GM18867 (cell line): ENCODE results near the gene OCRL.

Experiments
- ATAC-seq: cut with Tn5 transposase; IDR thresholded peaks from one replicate; pipeline ENCODE4 v1.9.1; 2021; ENCODE audit warnings: mild to moderate bottlenecking, moderate library complexity; ENCODE audit not compliant: unreplicated experiment

OCRL gene

DNA sequence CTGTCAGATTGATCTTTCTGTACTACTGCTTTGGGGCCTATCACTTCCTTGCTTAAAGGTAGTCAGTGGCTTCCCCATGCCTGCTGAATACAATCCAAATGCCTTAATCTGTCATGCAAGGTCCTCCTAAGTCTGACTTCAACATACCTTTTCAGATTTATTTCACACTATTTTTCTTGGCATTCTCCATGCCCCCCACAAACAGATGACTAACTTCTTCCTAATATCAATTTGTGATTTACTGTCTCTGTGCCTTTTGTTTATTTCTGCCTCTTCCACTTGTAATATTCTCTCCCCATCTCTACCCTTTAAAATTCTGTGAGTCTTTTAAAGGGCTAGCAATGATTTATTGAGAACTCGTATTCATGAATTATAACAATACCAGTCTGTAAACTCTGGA, 41.8 kb downstream of the OCRL start:
- ATAC-seq, result no peak

DNA sequence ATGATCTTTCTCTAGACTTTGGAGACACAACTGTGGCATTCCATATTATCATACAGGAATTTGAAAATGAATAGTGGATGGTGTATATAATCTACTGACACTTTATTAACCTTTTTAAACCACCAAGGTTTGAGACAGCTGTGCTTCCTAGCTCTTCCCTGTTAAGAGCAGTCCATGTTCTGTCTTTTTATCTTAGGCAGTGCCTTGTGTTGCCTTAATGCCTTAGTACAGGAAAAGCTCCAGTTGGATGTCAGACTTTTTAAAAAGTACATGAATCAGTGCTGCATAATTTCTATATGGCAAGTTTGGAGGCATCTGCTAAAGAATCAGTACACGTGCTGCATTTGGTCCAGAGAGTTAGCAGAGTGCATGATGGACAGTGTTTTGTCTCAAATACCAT, 45.1 kb downstream of the OCRL start:
- ATAC-seq, result no peak

DNA sequence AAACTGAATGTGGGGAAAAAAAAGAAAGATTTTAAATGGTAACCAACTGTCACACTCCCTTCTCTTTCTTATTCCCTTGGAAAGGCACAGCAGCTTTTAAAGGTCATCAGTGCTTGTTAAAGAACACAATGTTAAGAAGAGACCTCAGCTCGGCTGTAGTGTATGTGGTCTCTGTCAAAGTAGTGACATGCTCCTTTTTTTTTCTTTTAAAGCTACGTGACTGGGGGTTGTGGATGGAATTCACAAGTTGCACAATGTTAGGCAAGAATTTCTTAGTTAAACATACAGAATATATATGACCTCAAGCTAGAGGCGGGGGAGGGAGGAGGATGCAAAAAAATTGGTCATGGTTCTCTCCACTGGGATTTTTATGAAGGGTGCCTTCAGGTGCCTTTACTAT, 45.6 kb downstream of the OCRL start:
- no peak for ATAC-seq

DNA sequence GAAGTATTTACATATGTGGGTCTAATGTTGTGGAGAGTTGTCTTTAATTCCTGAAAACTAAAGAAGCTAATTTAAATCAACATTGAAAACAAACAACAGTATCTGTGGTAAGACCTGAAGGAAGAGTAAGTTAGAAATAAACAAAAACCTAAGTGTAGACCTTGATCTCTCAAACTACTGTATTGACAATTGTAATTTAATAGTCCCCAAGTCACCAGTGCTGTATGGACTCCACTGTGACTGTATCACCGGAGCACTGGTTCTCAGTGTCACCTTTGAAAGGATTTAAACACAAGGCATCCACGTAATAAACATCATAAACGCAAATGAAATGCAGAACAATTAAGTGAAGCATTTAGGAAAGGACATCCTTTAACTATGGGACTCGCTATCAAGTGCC, 46.4 kb downstream of the OCRL start:
- ATAC-seq, result no peak

DNA sequence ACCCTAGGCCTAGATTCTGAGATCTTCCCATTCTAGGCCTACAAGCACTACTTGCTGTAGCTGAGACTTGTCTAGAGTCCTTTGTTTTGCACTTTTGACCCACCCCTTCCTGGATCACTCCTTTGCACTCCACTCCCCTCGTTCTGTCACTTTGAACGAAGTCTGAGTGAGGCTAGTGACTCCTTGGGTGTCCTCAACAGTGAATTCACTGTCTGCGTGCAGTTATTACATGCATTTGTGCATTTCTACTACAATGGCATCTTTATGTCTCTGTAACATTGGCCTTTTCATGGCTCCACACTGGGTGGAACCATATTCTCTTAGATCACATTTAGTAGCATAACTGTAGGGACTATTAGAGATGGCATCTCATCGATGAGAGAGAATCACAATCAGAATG, 50.5 kb downstream of the OCRL start:
- ATAC-seq, result no peak

DNA sequence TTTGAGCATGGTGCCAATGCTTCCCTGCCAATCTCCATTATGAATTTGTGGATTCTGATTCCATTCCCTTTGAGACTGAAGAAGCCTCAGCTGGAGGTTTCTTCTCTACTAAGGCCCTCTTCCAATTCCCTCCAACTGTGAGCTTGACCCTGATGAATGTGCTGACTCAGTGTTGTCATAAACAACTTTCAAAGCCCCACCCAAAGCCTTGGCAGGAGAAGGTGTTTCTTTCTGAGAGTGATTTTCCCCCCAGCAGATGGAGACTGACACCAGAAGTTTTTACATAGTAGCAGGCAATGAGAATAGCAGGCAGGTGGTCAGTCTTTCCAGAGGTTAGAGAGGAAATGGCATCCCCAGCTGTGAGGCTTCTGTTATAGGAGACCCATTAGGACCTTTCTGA, 53.1 kb downstream of the OCRL start:
- no peak for ATAC-seq

DNA sequence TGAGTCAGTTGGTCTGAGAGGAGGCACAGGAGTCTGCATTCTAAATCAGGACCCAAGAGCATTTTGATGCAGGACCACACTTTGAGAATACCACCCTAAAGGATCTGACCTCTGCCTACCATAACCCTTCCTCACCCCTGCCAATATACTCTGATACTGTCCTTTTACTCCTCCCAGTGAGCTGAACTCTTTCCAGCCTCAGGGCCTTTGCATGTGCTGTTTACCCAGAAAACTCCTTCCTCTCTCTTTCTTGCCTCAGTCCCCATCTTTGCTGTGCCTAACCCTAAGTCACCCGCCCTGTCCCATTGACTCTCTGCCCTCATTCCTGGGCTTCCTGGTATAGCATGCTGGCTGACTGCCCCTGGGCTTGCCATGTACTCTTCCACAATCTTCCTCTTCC, 54.7 kb downstream of the OCRL start:
- no peak for ATAC-seq

DNA sequence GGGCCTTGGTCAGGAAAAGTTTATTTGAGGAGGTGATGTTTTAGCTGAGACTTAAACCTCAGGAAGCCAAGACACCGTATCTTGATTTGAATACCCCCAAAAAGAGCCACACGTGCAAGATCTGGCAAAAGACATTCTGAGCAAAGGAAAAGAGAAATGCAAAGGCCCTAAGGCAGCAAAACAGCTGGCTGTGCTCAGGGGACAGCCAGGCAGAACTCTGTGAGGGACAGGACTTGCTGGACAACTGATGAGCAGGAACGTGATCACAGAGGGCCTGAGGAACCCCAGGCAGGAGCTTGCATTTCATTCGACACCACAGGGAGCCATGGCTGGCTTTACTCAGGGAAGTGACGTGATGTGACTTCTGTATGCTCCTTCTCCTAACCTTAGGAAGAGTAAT, 56.0 kb downstream of the OCRL start:
- ATAC-seq, result no peak

DNA sequence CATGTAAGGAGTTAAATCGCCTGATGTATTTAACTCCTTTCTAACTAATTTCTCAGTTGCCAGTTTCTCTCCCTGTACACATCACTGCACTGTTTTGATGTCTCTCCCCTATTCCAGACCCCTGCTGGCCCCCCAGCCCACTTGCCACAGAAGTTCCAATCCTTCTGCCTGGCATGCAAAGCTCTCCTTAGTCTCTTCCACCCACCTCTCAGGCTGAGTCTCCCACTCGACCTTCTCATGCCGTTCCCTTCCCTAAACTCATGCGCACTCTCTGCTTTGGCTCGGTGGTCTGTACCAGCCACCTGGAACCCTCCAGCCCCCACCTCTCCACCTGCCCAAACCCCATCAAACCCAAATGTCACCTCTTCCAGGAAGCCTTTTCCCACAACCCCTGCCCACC, 57.8 kb downstream of the OCRL start:
- ATAC-seq, result no peak

DNA sequence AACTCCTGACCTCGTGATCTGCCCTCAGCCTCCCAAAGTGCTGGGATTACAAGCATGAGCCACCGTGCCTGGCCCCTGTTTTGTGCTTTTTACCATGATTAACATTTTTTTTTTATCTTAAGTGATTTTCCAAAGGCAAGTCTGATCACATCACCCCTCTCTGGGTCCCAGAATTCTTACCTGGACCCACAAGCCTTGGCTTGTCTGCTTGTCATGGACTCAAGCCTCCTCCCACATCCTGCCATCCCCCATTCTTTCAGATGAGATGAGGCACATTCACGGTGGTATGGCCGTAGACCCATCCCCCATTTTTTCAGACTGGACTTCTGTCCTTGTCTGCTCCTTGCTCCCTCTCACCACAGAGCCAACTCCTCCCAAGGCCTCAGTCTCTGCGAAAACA, 59.4 kb downstream of the OCRL start:
- no peak for ATAC-seq

DNA sequence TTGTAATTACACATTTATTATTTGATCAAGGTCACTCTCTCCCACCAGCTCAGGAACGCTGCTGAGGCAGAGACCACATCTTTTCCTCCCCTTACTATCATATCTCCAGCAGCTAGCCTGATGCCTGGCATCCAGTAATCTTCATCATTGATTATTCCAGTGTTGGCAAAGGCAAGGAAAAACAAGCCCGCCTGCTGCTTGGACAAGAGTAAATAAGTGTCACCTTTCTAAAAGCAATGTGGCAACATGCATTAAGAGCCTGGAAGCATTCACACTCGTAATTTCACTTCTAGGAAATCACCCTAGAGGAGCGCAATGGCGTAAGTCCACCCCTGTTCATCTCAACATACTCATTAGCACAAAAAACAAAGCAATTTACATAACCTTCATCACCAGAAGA, 59.9 kb downstream of the OCRL start:
- no peak for ATAC-seq

DNA sequence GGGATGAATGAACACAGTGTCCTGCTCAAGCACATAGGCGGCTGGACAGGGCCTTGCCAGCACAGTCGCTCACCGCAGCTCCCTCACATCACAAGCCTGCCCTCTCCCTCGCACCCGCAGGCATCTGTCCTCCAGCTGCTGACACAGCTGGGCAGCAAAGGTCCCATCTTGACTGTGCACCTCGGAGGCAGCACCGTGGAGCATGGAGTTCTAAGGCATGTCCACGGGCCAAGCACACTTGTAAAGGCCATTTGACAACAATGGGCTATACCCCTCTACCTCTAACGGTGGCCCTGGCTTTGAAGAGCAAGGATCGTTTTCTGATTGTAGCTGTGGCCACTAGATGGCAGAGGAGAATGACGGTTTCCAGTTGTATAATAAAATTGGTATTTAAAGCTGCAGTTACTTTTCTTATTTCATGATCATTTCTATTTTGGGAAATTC, 60.9 kb downstream of the OCRL start:
- ATAC-seq, result no peak

DNA sequence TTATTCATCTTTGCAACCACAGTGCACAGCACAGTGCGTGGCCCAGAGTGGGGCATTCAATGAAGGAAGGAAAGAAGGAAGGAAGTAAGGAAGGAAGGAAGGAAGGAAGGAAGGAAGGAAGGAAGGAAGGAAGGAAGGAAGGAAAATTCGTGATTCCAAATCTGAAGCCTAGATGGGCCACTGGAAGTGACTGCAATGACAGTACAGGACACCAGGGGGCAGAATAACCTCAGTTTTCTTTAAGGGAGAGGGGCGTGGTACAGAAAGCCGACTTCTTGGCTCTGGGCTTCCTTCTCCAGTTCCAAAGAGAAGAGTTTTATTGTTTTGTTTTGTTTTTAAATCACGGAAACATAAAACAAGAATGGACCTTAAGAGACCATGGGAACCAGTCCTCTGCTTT, 66.9 kb downstream of the OCRL start:
- ATAC-seq, result peak; percentile 45

DNA sequence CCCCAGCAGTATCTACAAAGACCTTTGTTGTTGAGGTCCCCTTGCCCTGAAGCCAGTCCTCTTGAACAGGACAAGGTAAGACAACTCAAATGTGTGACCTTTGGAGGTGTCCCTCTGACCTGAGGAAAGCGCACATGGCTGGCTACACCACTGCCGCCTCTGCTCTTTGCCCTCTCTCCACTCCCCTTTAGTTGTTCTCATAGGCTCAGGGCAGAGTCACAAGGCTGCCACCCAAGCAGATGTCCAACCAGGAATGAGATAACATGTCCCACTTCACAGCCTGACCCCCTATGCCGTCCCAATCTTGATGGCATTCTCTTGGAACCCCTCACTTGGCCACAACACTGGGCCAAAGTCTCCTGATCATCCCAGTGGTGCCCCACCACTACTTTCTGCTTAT, 68.4 kb downstream of the OCRL start:
- ATAC-seq, result no peak

DNA sequence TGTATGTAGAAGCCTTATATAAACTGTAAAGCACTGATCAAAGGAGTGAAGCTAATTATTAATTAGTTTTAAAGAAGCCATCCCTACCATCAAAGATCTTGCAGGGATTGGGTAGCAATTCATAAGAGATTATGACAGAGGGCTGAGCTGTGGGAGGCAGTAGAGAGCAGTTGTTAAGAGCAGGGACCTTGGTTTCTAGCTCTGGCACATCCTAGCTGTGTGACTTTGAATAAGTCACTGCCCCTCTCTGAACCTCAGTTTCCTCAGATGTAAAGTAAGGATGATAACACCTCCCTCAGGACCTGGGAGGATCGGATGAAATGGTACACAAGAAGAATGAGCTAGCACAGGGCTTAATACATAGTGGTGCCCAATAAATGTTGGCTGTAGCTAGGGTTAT, 69.3 kb downstream of the OCRL start:
- no peak for ATAC-seq

DNA sequence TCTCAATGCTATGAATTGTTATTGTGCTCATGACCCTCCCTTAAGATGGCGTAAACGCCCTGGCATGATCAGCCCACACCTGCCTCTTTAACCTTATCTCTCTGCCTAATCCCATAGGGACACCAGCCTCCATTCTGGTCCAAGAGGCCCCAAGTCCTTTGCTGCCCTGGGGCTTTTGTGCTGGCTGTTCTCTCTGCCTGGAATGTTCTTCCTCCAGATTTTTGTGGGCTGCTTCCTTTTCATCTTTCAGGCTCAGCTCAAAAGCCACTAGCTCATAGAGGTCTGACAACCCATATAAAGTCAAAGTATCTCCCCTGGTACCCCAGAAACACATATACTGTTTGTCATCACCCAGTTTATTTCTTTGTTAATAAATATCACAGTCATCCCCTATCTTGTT, 72.3 kb downstream of the OCRL start:
- no peak for ATAC-seq

DNA sequence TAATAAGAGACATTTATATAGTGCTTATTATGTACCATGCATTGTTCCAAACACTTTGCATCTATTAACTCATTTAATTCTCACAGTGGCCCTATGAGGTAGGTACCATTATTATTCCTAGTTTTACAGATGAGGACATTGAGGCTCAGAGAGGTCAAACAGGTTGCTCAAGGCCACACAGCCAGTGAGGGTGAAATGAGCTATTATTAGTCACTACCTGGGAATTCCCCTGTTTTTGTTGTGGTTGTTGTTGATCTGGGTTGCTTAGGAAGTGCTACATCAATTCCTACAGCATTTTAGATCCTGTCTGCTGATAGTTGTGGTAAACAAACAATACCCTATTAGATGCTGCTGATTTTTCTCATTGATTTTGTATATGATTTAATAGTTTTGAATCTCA, 73.5 kb downstream of the OCRL start:
- ATAC-seq, result no peak

DNA sequence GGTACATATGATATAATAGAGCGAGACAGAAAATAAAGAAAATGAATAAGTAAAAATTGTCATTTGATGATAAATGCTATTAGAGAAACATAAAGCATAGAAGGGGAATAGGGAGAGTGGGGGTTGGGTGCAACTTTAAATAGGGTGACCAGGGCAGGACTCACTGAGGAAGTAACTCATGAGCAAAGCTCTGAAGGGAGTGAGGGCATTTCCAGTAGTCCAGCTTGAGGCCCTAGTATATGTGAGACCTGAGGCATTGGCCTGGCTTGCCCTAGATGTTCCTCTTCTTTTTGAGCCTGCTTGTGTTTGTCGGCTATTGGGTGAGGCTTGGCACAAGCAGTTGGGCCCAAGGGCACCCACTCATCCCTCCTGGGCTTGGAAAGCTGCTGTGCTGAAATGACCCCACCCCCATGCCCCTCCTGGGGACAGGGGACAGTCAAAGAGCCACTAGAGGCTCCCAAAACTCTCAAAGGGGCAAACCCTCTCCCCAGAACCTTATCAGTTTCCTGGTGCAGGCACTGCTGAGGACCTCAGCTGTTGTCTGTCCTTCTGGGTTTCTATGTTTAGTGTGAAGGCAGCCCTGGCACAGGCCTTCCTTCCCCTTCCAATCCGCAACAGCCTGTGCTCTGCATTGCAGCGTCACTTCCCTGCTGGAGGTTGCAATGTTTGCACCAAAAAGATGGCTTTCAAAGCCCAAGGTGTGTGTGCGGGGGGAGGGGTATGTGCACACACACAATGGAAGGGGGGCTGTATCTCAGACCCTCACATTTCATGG, 74.6 kb downstream of the OCRL start:
- no peak for ATAC-seq

DNA sequence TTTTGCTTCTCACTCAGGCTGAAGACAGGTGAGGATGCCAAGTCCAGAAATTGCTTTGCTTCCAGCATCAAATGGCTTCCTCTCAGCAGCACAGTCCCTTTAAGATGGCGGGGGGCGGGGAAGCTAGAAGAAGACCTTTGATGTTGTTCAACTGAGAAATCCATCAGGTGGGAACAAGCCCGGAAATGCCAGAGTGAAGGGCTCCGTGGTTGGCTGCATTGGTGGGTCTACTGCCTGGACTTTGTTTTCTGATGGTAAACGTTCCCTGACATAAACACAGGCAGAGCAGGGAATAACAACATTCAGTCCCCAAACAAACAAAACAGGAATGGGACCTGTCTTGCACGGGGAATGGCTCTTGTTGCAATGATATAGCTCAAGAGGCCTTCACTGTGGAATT, 77.4 kb downstream of the OCRL start:
- no peak for ATAC-seq

DNA sequence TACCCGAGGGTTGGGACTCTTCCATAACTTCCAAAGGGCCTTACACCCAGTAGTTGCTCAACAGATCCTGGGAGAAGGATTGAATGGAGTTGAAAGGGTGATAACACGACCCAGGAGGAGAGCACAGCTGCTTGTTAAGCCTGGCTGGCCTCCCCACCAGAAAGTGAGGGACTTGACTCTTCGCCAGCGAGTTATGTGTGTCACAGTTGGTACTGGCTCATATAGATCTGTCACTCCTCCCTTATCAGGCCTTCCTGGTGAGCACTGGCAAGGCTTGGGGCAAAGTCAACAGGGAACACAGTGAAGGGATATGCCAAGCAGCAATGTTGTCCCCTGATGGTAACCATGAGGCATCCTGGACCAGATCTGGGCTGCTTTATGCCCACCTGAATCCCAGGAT, 78.9 kb downstream of the OCRL start:
- ATAC-seq, result no peak

DNA sequence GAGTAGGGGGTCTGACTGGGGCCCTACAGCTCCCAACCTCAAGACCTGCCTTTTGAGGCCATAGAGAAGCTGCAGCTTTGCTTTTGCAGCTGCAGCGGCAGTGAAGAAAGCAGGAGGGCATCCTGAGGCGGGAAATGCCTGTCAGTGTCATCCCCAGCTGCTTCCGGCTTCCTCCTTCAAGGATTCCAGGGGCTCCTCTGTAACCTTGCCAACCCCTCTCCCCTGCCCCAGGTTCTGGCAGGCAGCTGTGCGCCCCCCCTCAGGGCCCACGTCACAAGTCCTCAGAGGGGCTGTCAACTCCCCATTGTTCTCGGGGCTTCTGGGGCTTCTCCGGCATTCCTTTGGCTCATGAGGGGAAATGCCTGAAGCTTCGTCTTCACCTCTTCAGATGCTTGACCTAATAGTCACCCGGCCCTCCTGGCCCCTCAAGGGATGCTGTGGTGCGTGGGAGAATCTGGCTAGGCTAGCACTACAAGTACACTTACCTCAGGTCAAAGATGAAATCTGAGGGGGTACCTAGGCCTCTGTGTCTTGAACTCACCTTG, 82.8 kb downstream of the OCRL start:
- ATAC-seq, result no peak

DNA sequence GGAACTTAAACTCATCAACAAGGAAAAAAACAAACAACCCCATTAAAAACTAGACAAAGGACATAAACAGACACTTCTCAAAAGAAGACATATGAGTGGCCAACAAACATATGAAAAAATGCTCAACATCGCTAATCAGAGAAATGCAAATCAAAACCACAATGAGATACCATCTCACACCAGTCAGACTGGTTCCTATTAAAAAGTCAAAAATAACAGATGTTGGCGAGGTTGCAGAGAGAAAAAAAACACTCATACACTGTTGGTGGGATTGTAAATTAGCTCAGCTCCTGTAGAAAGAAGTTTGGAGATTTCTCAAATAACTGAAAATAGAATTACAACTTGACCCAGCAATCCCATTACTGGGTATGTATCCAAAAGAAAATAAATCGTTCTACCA, 86.0 kb downstream of the OCRL start:
- no peak for ATAC-seq

DNA sequence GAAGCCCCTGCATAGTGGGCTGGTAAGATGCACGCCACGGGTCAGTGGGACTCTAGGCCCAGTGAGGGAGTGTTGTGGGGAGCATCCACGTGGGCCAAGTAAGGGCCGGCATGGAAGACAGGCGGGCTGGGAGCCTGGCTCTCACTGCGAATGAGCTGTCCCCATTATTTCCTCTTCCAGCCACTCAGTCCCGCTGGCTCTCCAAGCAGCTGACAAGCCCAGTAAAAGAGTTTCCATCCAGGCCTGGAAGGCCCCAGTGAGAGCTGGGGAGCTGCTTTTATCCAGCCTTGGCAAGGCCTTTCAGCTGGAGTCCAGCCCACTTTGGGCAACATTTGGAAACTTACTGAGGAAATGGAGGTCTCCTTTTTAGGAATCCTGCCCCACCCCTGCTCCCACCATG, 89.8 kb downstream of the OCRL start:
- no peak for ATAC-seq
